ENCODE measurements around the gene ATG4A.
A peak's percentile ranks its signal among the peaks of the same experiment; 100 is the strongest.

The ATG4A gene

DNA sequence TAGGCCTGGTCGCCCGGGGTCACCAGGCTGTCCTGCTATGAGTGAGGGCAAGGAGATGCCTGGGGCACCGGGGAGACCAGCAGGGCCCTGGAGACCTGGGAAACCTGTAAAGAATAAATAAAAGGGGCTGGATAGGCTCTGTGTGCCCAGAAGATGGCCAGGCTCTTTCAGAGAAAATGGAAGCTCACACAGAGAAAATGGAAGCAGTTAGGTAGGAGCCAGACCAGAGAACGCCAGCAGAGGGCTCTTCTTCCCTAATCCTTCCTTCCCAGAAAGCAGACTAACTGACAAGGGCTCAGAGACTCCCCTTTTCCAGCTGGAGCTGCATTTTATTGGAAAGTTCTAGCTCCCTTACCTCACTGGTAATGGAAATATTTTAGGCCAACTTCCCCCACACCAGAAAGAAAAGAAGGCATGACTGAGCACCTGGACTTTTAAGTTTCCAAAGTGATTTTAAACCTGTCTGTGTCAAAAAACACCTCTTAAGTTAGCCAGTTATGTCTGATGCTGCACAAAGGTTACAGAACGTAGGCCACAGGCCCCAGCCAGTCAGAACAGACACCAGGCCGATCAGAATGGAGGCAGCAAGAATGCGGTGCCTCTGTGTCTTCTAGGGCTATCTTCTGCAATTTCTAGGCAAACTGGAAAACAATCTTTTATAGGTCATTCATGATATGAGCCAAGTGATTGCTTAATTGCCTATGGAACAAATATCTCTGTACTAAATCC, 74.0 kb downstream of the ATG4A start:
- TF ChIP-seq, protein P1, sequence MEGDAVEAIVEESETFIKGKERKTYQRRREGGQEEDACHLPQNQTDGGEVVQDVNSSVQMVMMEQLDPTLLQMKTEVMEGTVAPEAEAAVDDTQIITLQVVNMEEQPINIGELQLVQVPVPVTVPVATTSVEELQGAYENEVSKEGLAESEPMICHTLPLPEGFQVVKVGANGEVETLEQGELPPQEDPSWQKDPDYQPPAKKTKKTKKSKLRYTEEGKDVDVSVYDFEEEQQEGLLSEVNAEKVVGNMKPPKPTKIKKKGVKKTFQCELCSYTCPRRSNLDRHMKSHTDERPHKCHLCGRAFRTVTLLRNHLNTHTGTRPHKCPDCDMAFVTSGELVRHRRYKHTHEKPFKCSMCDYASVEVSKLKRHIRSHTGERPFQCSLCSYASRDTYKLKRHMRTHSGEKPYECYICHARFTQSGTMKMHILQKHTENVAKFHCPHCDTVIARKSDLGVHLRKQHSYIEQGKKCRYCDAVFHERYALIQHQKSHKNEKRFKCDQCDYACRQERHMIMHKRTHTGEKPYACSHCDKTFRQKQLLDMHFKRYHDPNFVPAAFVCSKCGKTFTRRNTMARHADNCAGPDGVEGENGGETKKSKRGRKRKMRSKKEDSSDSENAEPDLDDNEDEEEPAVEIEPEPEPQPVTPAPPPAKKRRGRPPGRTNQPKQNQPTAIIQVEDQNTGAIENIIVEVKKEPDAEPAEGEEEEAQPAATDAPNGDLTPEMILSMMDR (IDR thresholded peaks at IDR 0.05; ENCODE audit: insufficient read depth, low read depth, low read length, missing control alignments): peak; percentile 52
- H3K4me3 ChIP-seq (ENCODE audit: low read length): no peak overlapping the region
- DNase-seq (ENCODE audit: low read depth): peak; percentile 24

DNA sequence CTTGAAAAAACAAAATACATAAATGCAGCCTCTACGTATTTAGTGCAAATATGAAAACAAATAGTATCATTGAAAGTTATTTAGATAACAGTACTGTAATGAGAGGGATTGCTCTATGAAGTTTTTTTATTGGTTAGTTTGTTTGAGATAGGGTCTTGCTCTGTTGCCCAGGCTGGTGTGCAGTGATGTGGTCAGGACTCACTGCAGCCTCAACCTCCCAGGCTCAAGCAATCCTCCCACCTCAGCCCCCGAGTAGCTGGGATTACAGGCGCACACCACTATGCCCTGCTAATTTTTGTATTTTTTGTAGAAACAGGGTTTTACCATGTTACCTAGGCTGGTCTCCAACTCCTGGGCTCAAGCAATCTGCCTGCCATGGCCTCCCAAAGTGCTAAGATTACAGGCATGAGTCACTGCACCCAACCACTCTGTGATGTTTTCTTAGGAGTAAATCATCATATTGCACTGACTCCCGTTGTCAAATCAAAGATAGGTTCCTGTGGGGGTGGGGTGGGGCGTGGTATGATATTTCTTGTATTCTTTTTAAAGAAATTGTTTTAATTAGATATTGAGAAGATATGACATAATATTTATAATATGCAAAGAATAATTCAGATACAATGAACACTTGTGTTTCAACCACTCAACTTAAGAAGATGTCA, 75.8 kb downstream of the ATG4A start:
- no peak overlapping the region for H3K4me3 ChIP-seq (ENCODE audit: low read length)
- peak; percentile 64 for DNase-seq (ENCODE audit: low read depth)
- TF ChIP-seq, protein P1 (IDR thresholded peaks at IDR 0.05; ENCODE audit: insufficient read depth, low read depth, low read length, missing control alignments): no peak

DNA sequence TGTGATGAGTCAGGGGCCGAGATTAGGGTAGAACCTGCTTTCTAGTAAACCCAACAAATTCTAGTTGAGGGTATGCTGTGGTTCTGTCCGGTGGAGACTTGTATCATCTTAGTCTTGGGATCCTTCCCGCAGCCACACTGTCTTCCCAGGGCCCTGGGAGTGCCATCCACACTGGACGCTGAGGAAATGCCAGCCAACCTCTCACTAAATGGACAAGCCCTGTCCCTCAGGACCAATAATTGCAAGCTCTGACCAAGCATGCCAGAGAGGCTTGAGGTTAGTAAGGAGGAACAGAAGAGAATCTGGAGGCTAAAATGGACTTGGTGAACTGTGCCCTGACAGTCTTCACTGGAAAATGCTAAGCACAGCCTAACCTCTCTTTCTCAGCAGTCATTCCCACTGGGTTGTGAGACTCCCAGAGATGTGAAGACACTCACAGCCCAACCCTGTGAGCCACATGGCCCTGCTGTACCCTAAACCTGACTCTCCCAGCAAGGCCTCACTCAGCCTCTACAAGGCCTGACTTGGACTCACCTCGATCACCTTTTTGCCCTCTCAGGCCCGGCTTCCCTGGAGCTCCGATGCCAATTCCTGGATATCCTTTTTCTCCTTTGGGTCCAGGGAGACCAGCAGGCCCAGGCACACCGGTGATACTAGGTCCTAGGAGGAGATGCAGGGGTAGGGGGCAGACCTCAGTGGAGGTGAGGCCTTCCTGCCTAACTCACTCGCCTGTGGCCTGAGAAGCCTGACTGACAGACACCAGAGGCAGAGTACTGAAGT, 77.6 kb downstream of the ATG4A start:
- DNase-seq (ENCODE audit: low read depth): no peak
- TF ChIP-seq, protein P1 (IDR thresholded peaks at IDR 0.05; ENCODE audit: insufficient read depth, low read depth, low read length, missing control alignments): no peak
- no peak overlapping the region for H3K4me3 ChIP-seq (ENCODE audit: low read length)

DNA sequence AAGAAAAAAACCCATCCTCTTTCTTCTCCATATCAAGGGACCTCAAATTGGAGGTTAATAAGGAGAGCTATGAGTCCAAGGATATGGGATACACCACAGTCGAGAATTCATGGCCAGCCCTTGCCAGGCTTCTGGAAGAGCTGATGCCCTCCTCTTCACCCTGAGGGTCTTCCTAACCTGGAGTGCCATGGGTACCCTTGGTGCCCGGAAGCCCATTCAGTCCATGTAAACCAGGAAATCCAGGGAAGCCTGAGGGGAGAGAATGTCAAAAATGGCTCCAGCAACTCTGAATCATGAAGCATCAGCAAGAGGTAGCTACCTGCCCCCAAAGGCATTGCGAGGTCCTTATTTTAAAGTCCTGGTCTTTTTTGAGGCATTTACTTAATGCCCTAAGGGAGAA, 78.2 kb downstream of the ATG4A start:
- no peak for DNase-seq (ENCODE audit: low read depth)
- TF ChIP-seq, protein P1 (IDR thresholded peaks at IDR 0.05; ENCODE audit: insufficient read depth, low read depth, low read length, missing control alignments): no peak

DNA sequence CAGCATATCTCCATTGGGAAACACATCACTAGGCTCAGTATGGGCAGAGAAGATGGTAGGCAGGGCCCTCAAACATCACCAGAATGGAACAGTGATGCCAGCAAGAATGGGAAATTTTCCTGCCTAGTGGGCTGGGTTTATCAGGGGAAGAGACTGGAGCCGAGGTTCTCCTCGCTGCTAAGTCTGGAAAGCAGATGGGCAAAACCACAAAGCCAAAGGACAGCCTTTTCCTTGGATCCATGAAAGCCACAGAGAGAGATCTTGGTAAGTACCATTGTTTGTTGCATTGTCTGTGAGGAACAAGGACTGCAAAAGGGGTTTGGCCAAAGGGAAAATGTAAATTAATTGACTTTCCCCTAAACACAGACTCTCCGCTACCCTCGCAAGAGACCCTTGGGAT, 80.1 kb downstream of the ATG4A start:
- H3K4me3 ChIP-seq (ENCODE audit: low read length): no peak overlapping the region
- TF ChIP-seq, protein P1 (IDR thresholded peaks at IDR 0.05; ENCODE audit: insufficient read depth, low read depth, low read length, missing control alignments): no peak
- DNase-seq (ENCODE audit: low read depth): no peak

More for the DNA sequence above, 78.2 kb downstream of the ATG4A start:
- no peak overlapping the region for H3K4me3 ChIP-seq (ENCODE audit: low read length)

DNA sequence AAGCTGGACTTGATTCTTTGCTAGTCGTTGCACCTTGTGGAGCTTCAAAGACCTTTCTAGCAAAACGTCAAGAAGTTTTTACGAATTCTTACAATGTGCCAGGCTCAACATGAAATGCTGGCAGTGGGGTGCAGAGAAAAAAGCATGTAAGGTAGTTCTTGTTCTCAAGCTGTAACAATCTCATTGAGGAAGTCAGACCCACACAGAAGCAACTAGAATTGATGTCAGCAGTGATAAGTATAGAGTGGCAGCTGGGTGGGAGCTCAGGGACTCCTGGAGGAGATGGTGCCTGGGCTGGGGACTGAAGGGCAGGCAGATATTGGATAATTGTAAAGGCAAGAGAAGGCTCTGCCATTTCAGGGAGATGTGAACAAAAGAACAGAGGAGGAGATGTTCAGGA, 82.3 kb downstream of the ATG4A start:
- TF ChIP-seq, protein P1 (IDR thresholded peaks at IDR 0.05; ENCODE audit: insufficient read depth, low read depth, low read length, missing control alignments): no peak
- no peak for DNase-seq (ENCODE audit: low read depth)
- no peak overlapping the region for H3K4me3 ChIP-seq (ENCODE audit: low read length)

Data from epithelial cell of esophagus (primary cell).